Measurements from ENCODE around the gene KIF5A. TPM values are rescaled to one million over a fixed set of nuclear protein-coding genes. Genes with fewer than 3 reads are reported as not detected.
"Not testable (repeated sequence)": the region's sequence is repeated elsewhere in the genome, so short reads cannot be mapped to it uniquely, and the experiment has no call there.

The KIF5A gene
- polyA plus RNA-seq, 2 donors = 0.12 to 0.24 TPM

DNA sequence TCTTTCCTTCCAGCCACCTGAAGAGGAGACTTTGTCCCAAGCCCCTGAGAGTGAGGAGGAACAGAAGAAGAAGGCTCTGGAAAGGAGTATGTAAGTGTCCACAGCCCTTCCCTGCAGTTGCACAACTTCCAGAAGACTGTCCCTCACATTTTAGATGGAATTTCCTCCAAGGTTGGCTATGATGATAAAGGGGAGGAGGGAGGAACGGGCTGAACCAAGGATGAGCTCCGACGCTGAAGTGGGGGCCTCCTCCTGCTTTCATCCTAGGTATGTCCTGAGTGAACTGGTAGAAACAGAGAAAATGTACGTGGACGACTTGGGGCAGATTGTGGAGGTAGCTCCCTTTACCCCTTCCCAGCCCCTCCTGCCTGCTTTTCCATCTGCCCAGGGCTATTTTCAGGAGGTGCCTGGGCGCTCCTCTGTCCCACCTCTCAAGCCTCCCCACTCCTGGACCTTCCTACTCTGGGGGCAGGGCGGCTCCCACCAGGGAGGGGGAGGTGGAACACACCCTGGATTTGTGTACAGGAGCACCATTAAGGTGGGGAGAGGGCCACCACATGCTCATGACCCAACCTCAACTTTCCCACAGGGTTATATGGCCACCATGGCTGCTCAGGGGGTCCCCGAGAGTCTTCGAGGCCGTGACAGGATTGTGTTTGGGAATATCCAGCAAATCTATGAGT, 63.7 kb downstream of the KIF5A start:
- Histone ChIP-seq H3K4me3 (ENCODE audit: low read depth in 1 of 2, low read length in 2 of 2) (no peak overlapping the region), H3K27me3 (ENCODE audit: control insufficient read depth in 1 of 2, insufficient read depth in 2 of 2, low read length in 2 of 2) (no peaks in the 10 kb centered on the region), H3K36me3 (ENCODE audit: control insufficient read depth in 2 of 2, insufficient read depth in 2 of 2, low read length in 1 of 2) (no peaks in the 10 kb centered on the region), H3K27ac (ENCODE audit: low read depth in 2 of 2, low read length in 1 of 2) (no peak overlapping the region), H3K9me3 (ENCODE audit: control insufficient read depth in 2 of 2, insufficient read depth in 1 of 2, low read depth in 1 of 2, low read length in 1 of 2) (no peaks in the 10 kb centered on the region), H3K4me1 (ENCODE audit: control insufficient read depth in 2 of 2, insufficient read depth in 2 of 2, low read length in 1 of 2) (peaks cover 4 to 6% of the 10 kb centered on the region in 2 donors)
- WGBS, 2 donors = 80 to 87% methylated on average over 10 of the region's 10 CpGs

DNA sequence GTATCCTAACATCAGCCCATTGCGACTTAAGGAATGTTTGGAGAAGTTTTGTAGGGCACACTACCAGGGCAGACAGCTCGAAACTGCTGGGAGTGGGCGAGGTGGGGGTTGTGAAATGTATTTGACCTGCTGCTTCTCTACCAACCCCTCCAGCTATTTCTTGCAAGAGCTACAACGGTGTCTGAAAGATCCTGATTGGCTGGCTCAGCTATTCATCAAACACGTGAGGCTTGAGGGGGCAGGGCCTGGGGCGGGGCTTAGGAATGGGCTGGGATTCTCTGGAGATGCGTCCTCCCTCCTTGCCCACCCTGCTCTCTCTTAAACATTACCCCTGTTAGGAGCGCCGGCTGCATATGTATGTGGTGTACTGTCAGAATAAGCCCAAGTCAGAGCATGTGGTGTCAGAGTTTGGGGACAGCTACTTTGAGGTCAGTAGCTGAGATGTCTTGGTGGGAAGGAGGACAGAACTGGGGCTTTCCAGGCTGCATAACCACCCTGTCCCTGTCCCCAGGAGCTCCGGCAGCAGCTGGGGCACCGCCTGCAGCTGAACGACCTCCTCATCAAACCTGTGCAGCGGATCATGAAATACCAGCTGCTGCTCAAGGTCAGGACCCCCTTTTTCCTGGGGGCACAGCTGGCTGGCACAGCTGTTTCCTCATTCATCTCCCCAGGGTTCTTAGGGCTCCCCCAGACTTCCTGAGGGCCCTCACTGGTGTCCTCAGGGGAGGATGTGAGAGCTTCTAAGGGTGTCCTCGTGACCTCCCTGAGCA, 64.5 kb downstream of the KIF5A start:
- H3K27me3 ChIP-seq (ENCODE audit: control insufficient read depth in 1 of 2, insufficient read depth in 2 of 2, low read length in 2 of 2) = no peaks in the 10 kb centered on the region
- H3K9me3 ChIP-seq (ENCODE audit: control insufficient read depth in 2 of 2, insufficient read depth in 1 of 2, low read depth in 1 of 2, low read length in 1 of 2) = no peaks in the 10 kb centered on the region
- peaks cover 6% of the 10 kb centered on the region in 2 donors for H3K4me1 ChIP-seq (ENCODE audit: control insufficient read depth in 2 of 2, insufficient read depth in 2 of 2, low read length in 1 of 2)
- no peak overlapping the region for H3K4me3 ChIP-seq (ENCODE audit: low read depth in 1 of 2, low read length in 2 of 2)
- 52 to 55% methylated on average over 14 of the region's 14 CpGs for WGBS, 2 donors
- H3K27ac ChIP-seq (ENCODE audit: low read depth in 2 of 2, low read length in 1 of 2) = no peak overlapping the region
- no peaks in the 10 kb centered on the region for H3K36me3 ChIP-seq (ENCODE audit: control insufficient read depth in 2 of 2, insufficient read depth in 2 of 2, low read length in 1 of 2)

DNA sequence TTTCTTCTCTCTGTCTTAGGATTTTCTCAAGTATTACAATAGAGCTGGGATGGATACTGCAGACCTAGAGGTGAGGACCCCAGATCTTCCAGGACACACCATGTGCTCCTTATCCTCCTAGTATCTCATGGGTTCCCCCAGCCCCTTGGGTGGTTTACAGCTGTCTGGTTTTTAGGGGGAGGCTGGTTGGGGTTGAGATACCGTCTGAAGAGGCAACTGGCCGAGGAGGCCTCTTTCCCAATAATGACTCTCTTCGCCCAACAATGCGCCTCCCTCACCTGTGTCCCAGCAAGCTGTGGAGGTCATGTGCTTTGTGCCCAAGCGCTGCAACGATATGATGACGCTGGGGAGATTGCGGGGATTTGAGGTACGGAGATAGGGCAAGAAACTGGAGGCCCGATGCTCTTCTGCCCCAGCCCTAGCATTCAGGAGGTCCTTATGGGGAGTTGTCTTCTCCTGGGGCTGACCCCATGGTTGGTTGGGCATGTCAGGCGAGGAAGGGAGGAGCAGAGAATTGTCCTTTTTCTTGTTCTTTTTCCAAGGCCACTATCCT, 65.2 kb downstream of the KIF5A start:
- WGBS, 2 donors = 82 to 83% methylated on average over 11 of the region's 11 CpGs
- H3K9me3 ChIP-seq (ENCODE audit: control insufficient read depth in 2 of 2, insufficient read depth in 1 of 2, low read depth in 1 of 2, low read length in 1 of 2) = no peaks in the 10 kb centered on the region
- H3K27ac ChIP-seq (ENCODE audit: low read depth in 2 of 2, low read length in 1 of 2) = no peak overlapping the region
- peaks cover 6 to 8% of the 10 kb centered on the region in 2 donors for H3K4me1 ChIP-seq (ENCODE audit: control insufficient read depth in 2 of 2, insufficient read depth in 2 of 2, low read length in 1 of 2)
- H3K27me3 ChIP-seq (ENCODE audit: control insufficient read depth in 1 of 2, insufficient read depth in 2 of 2, low read length in 2 of 2) = peaks cover 0 to 2% of the 10 kb centered on the region in 2 donors
- no peaks in the 10 kb centered on the region for H3K36me3 ChIP-seq (ENCODE audit: control insufficient read depth in 2 of 2, insufficient read depth in 2 of 2, low read length in 1 of 2)
- no peak overlapping the region for H3K4me3 ChIP-seq (ENCODE audit: low read depth in 1 of 2, low read length in 2 of 2)

DNA sequence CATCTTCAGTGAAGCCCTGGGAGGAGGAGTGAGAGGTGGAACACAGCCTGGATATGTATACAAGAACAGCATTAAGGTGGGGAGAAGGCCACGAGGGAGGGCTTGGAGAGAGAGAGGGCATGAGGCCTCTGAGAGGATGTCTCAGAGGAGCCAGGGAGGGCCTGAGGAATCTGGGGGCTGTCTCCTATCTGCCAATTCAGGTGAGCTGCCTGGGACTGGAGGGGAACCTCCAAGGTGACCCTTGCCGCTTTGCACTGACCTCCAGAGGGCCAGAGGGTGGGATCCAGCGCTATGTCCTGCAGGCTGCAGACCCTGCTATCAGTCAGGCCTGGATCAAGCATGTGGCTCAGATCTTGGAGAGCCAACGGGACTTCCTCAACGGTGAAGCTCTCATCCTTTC, 65.8 kb downstream of the KIF5A start:
- H3K4me1 ChIP-seq (ENCODE audit: control insufficient read depth in 2 of 2, insufficient read depth in 2 of 2, low read length in 1 of 2) = peaks cover 6 to 8% of the 10 kb centered on the region in 2 donors
- peaks cover 0 to 4% of the 10 kb centered on the region in 2 donors for H3K27me3 ChIP-seq (ENCODE audit: control insufficient read depth in 1 of 2, insufficient read depth in 2 of 2, low read length in 2 of 2)
- H3K27ac ChIP-seq (ENCODE audit: low read depth in 2 of 2, low read length in 1 of 2) = no peak overlapping the region
- H3K36me3 ChIP-seq (ENCODE audit: control insufficient read depth in 2 of 2, insufficient read depth in 2 of 2, low read length in 1 of 2) = no peaks in the 10 kb centered on the region
- 84 to 91% methylated on average over 5 of the region's 5 CpGs for WGBS, 2 donors
- H3K4me3 ChIP-seq (ENCODE audit: low read depth in 1 of 2, low read length in 2 of 2) = no peak overlapping the region
- no peaks in the 10 kb centered on the region for H3K9me3 ChIP-seq (ENCODE audit: control insufficient read depth in 2 of 2, insufficient read depth in 1 of 2, low read depth in 1 of 2, low read length in 1 of 2)

DNA sequence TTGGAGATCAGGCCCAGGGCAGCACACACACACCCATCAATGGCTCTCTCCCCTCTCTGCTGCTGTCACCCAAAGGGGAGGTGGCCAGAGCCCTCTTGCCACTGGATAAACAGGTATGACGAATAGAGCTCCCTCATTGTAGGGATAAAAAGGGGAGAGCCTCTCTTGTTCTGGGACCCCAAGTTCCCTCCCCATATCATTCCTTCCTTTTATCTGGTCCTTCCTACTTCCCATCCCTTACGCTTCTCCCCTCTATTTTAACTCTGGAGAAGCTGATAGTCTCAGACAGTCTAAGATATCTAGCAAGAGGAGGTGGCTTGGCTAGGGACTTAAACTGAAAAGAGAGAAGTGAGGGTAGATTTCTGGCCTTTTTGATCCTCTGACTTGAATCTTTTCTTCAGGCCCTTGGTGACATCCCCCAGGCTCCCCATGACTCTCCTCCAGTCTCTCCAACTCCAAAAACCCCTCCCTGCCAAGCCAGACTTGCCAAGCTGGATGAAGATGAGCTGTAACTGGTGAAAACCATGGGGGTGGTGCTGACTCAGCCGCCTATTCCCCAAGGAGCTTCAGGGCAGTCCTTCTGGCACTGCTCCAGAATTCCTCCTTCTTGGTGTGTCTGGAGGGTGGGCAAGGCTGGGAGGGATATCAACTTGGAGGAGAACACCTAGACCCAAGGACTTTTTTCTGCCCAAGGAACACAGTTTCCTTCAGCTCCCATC, 66.7 kb downstream of the KIF5A start:
- peaks cover 2 to 9% of the 10 kb centered on the region in 2 donors for H3K4me1 ChIP-seq (ENCODE audit: control insufficient read depth in 2 of 2, insufficient read depth in 2 of 2, low read length in 1 of 2)
- H3K4me3 ChIP-seq (ENCODE audit: low read depth in 1 of 2, low read length in 2 of 2) = no peak overlapping the region
- H3K27me3 ChIP-seq (ENCODE audit: control insufficient read depth in 1 of 2, insufficient read depth in 2 of 2, low read length in 2 of 2) = peaks cover 0 to 4% of the 10 kb centered on the region in 2 donors
- 68 to 81% methylated on average over 3 of the region's 3 CpGs for WGBS, 2 donors
- no peaks in the 10 kb centered on the region for H3K36me3 ChIP-seq (ENCODE audit: control insufficient read depth in 2 of 2, insufficient read depth in 2 of 2, low read length in 1 of 2)
- H3K27ac ChIP-seq (ENCODE audit: low read depth in 2 of 2, low read length in 1 of 2) = no peak overlapping the region
- peaks cover 0 to 2% of the 10 kb centered on the region in 2 donors for H3K9me3 ChIP-seq (ENCODE audit: control insufficient read depth in 2 of 2, insufficient read depth in 1 of 2, low read depth in 1 of 2, low read length in 1 of 2)

DNA sequence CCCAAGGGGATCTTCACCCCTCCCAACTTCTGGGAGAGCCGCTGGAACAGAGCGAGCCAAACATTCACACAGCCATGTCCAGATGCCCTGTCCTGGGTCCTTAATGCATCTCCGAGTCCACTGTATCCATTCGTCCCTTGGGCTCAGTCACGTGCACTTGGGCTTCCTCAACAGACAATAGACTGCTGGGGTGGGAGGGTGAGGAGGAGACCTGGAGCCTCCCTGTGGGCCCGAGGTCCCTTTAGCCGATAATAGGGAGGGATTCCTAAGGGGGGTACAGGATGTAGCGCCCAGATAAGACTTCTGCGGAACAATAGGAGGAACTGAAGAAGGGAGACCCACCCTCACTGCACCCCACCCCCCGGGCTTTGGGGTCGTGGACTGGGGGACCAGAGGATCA, 68.1 kb downstream of the KIF5A start:
- Histone ChIP-seq H3K27ac (ENCODE audit: low read depth in 2 of 2, low read length in 1 of 2) (no peak overlapping the region), H3K27me3 (ENCODE audit: control insufficient read depth in 1 of 2, insufficient read depth in 2 of 2, low read length in 2 of 2) (peaks cover 0 to 8% of the 10 kb centered on the region in 2 donors), H3K36me3 (ENCODE audit: control insufficient read depth in 2 of 2, insufficient read depth in 2 of 2, low read length in 1 of 2) (no peaks in the 10 kb centered on the region), H3K9me3 (ENCODE audit: control insufficient read depth in 2 of 2, insufficient read depth in 1 of 2, low read depth in 1 of 2, low read length in 1 of 2) (peaks cover 0 to 2% of the 10 kb centered on the region in 2 donors), H3K4me3 (ENCODE audit: low read depth in 1 of 2, low read length in 2 of 2) (no peak overlapping the region), H3K4me1 (ENCODE audit: control insufficient read depth in 2 of 2, insufficient read depth in 2 of 2, low read length in 1 of 2) (peaks cover 2 to 11% of the 10 kb centered on the region in 2 donors)
- 62 to 64% methylated on average over 11 of the region's 11 CpGs for WGBS, 2 donors

DNA sequence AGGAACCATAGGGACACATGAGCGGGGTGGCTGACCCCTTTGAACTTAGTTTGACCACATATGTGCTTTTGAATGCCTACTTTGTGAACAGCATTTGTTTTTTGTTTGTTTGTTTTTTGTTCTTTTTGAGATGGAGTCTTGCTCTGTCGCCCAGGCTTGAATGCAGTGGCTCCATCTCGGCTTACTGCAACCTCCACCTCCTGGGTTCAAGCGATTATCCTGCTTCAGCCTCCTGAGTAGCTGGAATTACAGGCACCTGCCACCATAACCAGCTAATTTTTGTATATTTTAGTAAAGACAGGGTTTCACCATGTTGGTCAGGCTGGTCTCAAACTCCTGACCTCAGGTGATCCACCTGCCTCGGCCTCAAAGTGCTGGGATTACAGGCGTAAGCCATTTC, 68.6 kb downstream of the KIF5A start:
- H3K4me3 ChIP-seq (ENCODE audit: low read depth in 1 of 2, low read length in 2 of 2); H3K27me3 ChIP-seq (ENCODE audit: control insufficient read depth in 1 of 2, insufficient read depth in 2 of 2, low read length in 2 of 2); H3K9me3 ChIP-seq (ENCODE audit: control insufficient read depth in 2 of 2, insufficient read depth in 1 of 2, low read depth in 1 of 2, low read length in 1 of 2); H3K27ac ChIP-seq (ENCODE audit: low read depth in 2 of 2, low read length in 1 of 2); H3K36me3 ChIP-seq (ENCODE audit: control insufficient read depth in 2 of 2, insufficient read depth in 2 of 2, low read length in 1 of 2): not testable (repeated sequence)
- WGBS, 2 donors = 91 to 93% methylated on average over 6 of the region's 6 CpGs
- peaks cover 2 to 11% of the 10 kb centered on the region in 2 donors for H3K4me1 ChIP-seq (ENCODE audit: control insufficient read depth in 2 of 2, insufficient read depth in 2 of 2, low read length in 1 of 2)

DNA sequence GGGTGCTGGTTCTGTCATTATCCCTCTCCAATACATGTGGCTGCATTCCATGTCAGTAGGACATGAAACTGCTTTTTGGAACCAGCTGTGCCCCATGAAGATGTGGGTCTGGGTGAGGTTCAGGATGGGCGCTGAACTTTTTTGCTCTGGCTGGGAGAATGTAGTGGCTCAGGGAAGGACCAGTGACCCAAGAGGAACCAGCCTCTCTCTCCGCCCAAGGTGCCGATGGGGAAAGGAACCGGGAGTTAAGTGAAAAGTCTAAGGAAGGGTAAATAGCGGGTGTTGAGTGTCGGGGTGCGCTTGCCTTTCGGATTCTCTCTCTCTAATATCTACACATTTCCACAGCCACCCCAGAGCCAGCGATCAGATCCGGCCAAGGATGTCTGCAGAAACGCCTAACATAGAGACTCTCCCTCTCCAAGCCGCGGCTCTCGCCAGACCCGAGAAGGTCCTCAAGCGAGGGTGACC, 69.2 kb downstream of the KIF5A start:
- Histone ChIP-seq H3K36me3 (ENCODE audit: control insufficient read depth in 2 of 2, insufficient read depth in 2 of 2, low read length in 1 of 2) (no peaks in the 10 kb centered on the region), H3K9me3 (ENCODE audit: control insufficient read depth in 2 of 2, insufficient read depth in 1 of 2, low read depth in 1 of 2, low read length in 1 of 2) (peaks cover 0 to 4% of the 10 kb centered on the region in 2 donors), H3K27me3 (ENCODE audit: control insufficient read depth in 1 of 2, insufficient read depth in 2 of 2, low read length in 2 of 2) (peaks cover 0 to 8% of the 10 kb centered on the region in 2 donors), H3K4me1 (ENCODE audit: control insufficient read depth in 2 of 2, insufficient read depth in 2 of 2, low read length in 1 of 2) (peaks cover 2 to 11% of the 10 kb centered on the region in 2 donors), H3K4me3 (ENCODE audit: low read depth in 1 of 2, low read length in 2 of 2) (no peak overlapping the region), H3K27ac (ENCODE audit: low read depth in 2 of 2, low read length in 1 of 2) (no peak overlapping the region)
- WGBS, 2 donors = 59 to 62% methylated on average over 16 of the region's 16 CpGs

All from esophagus (tissue), 2 donors.